ENCODE measurements around the gene DCUN1D3.

The DCUN1D3 gene

GRCh38 chr16:20916942-20917341 lies 16.8 kb upstream of the DCUN1D3 start:
- Histone ChIP-seq H3K27ac (ENCODE audit: low read length) (no peak overlapping the region), H3K36me3 (ENCODE audit: control insufficient read depth, low read depth, low read length) (no peaks in the 10 kb centered on the region), H3K4me3 (ENCODE audit: low read length) (no peak overlapping the region), H3K4me1 (ENCODE audit: control insufficient read depth, low read depth, low read length) (peaks cover 10% of the 10 kb centered on the region), H3K9ac (ENCODE audit: low read length) (no peak overlapping the region), H3K9me3 (ENCODE audit: control insufficient read depth, low read depth, low read length) (no peaks in the 10 kb centered on the region), H3K27me3 (ENCODE audit: control insufficient read depth, insufficient read depth, low read length) (no peaks in the 10 kb centered on the region)

GRCh38 chr16:20916289-20916688 lies 16.1 kb upstream of the DCUN1D3 start:
- no peak overlapping the region for H3K4me3 ChIP-seq (ENCODE audit: low read length)

GRCh38 chr16:20911361-20911760 lies 11.2 kb upstream of the DCUN1D3 start:
- Histone ChIP-seq H3K4me1 (ENCODE audit: control insufficient read depth, low read depth, low read length) (no peaks in the 10 kb centered on the region), H3K9ac (ENCODE audit: low read length) (no peak overlapping the region)

More at GRCh38 chr16:20916289-20916688, 16.1 kb upstream of the DCUN1D3 start:
- Histone ChIP-seq H3K9ac (ENCODE audit: low read length) (no peak overlapping the region), H3K9me3 (ENCODE audit: control insufficient read depth, low read depth, low read length) (no peaks in the 10 kb centered on the region), H3K36me3 (ENCODE audit: control insufficient read depth, low read depth, low read length) (no peaks in the 10 kb centered on the region), H3K27ac (ENCODE audit: low read length) (no peak overlapping the region), H3K27me3 (ENCODE audit: control insufficient read depth, insufficient read depth, low read length) (no peaks in the 10 kb centered on the region), H3K4me1 (ENCODE audit: control insufficient read depth, low read depth, low read length) (peaks cover 10% of the 10 kb centered on the region)

GRCh38 chr16:20910781-20911321 lies 10.7 kb upstream of the DCUN1D3 start:
- Histone ChIP-seq H3K4me1 (ENCODE audit: control insufficient read depth, low read depth, low read length) (no peaks in the 10 kb centered on the region), H3K27ac (ENCODE audit: low read length) (no peak overlapping the region), H3K36me3 (ENCODE audit: control insufficient read depth, low read depth, low read length) (no peaks in the 10 kb centered on the region), H3K4me3 (ENCODE audit: low read length) (no peak overlapping the region), H3K27me3 (ENCODE audit: control insufficient read depth, insufficient read depth, low read length) (no peaks in the 10 kb centered on the region), H3K9ac (ENCODE audit: low read length) (no peak overlapping the region), H3K9me3 (ENCODE audit: control insufficient read depth, low read depth, low read length) (no peaks in the 10 kb centered on the region)

More at GRCh38 chr16:20911361-20911760, 11.2 kb upstream of the DCUN1D3 start:
- no peaks in the 10 kb centered on the region for H3K27me3 ChIP-seq (ENCODE audit: control insufficient read depth, insufficient read depth, low read length)
- no peaks in the 10 kb centered on the region for H3K9me3 ChIP-seq (ENCODE audit: control insufficient read depth, low read depth, low read length)
- no peak overlapping the region for H3K27ac ChIP-seq (ENCODE audit: low read length)
- H3K36me3 ChIP-seq (ENCODE audit: control insufficient read depth, low read depth, low read length) = no peaks in the 10 kb centered on the region
- H3K4me3 ChIP-seq (ENCODE audit: low read length) = no peak overlapping the region

- H3K9me3 ChIP-seq (ENCODE audit: control insufficient read depth, low read depth, low read length) = no peaks in the 10 kb centered on the region
Measured at GRCh38 chr16:20906341-20907255, 6.4 kb upstream of the DCUN1D3 start.

GRCh38 chr16:20905576-20905975 lies 5.4 kb upstream of the DCUN1D3 start:
- Histone ChIP-seq H3K27me3 (ENCODE audit: control insufficient read depth, insufficient read depth, low read length) (no peaks in the 10 kb centered on the region), H3K9ac (ENCODE audit: low read length) (no peak overlapping the region), H3K4me1 (ENCODE audit: control insufficient read depth, low read depth, low read length) (peaks cover 7% of the 10 kb centered on the region), H3K27ac (ENCODE audit: low read length) (no peak overlapping the region), H3K4me3 (ENCODE audit: low read length) (no peak overlapping the region), H3K36me3 (ENCODE audit: control insufficient read depth, low read depth, low read length) (no peaks in the 10 kb centered on the region), H3K9me3 (ENCODE audit: control insufficient read depth, low read depth, low read length) (no peaks in the 10 kb centered on the region)

More at GRCh38 chr16:20906341-20907255, 6.4 kb upstream of the DCUN1D3 start:
- H3K9ac ChIP-seq (ENCODE audit: low read length) = no peak overlapping the region
- H3K4me3 ChIP-seq (ENCODE audit: low read length) = no peak overlapping the region
- no peak overlapping the region for H3K27ac ChIP-seq (ENCODE audit: low read length)
- no peaks in the 10 kb centered on the region for H3K27me3 ChIP-seq (ENCODE audit: control insufficient read depth, insufficient read depth, low read length)
- H3K4me1 ChIP-seq (ENCODE audit: control insufficient read depth, low read depth, low read length) = peaks cover 7% of the 10 kb centered on the region
- no peaks in the 10 kb centered on the region for H3K36me3 ChIP-seq (ENCODE audit: control insufficient read depth, low read depth, low read length)

- no peak overlapping the region for H3K27ac ChIP-seq (ENCODE audit: low read length)
- no peaks in the 10 kb centered on the region for H3K9me3 ChIP-seq (ENCODE audit: control insufficient read depth, low read depth, low read length)
- peaks cover 7% of the 10 kb centered on the region for H3K4me1 ChIP-seq (ENCODE audit: control insufficient read depth, low read depth, low read length)
- H3K27me3 ChIP-seq (ENCODE audit: control insufficient read depth, insufficient read depth, low read length) = no peaks in the 10 kb centered on the region
- no peak overlapping the region for H3K9ac ChIP-seq (ENCODE audit: low read length)
- H3K36me3 ChIP-seq (ENCODE audit: control insufficient read depth, low read depth, low read length) = no peaks in the 10 kb centered on the region
- H3K4me3 ChIP-seq (ENCODE audit: low read length) = no peak overlapping the region
Measured at GRCh38 chr16:20904507-20905081, 4.4 kb upstream of the DCUN1D3 start.

GRCh38 chr16:20903899-20904506 lies 3.8 kb upstream of the DCUN1D3 start:
- Histone ChIP-seq H3K4me3 (ENCODE audit: low read length) (no peak overlapping the region), H3K9me3 (ENCODE audit: control insufficient read depth, low read depth, low read length) (no peaks in the 10 kb centered on the region), H3K36me3 (ENCODE audit: control insufficient read depth, low read depth, low read length) (no peaks in the 10 kb centered on the region), H3K27ac (ENCODE audit: low read length) (no peak overlapping the region), H3K27me3 (ENCODE audit: control insufficient read depth, insufficient read depth, low read length) (no peaks in the 10 kb centered on the region), H3K9ac (ENCODE audit: low read length) (no peak overlapping the region), H3K4me1 (ENCODE audit: control insufficient read depth, low read depth, low read length) (peaks cover 7% of the 10 kb centered on the region)

- peaks cover 7% of the 10 kb centered on the region for H3K4me1 ChIP-seq (ENCODE audit: control insufficient read depth, low read depth, low read length)
Measured at GRCh38 chr16:20903116-20903898, 3.1 kb upstream of the DCUN1D3 start.

GRCh38 chr16:20902426-20902825 lies 2.3 kb upstream of the DCUN1D3 start:
- Histone ChIP-seq H3K4me1 (ENCODE audit: control insufficient read depth, low read depth, low read length) (peaks cover 7% of the 10 kb centered on the region), H3K27ac (ENCODE audit: low read length) (no peak overlapping the region), H3K4me3 (ENCODE audit: low read length) (peak overlapping the region; percentile 91), H3K27me3 (ENCODE audit: control insufficient read depth, insufficient read depth, low read length) (no peaks in the 10 kb centered on the region), H3K9me3 (ENCODE audit: control insufficient read depth, low read depth, low read length) (no peaks in the 10 kb centered on the region), H3K36me3 (ENCODE audit: control insufficient read depth, low read depth, low read length) (no peaks in the 10 kb centered on the region), H3K9ac (ENCODE audit: low read length) (peak overlapping the region; percentile 97)

More at GRCh38 chr16:20903116-20903898, 3.1 kb upstream of the DCUN1D3 start:
- Histone ChIP-seq H3K36me3 (ENCODE audit: control insufficient read depth, low read depth, low read length) (no peaks in the 10 kb centered on the region), H3K9ac (ENCODE audit: low read length) (no peak overlapping the region), H3K9me3 (ENCODE audit: control insufficient read depth, low read depth, low read length) (no peaks in the 10 kb centered on the region), H3K27me3 (ENCODE audit: control insufficient read depth, insufficient read depth, low read length) (no peaks in the 10 kb centered on the region), H3K27ac (ENCODE audit: low read length) (no peak overlapping the region), H3K4me3 (ENCODE audit: low read length) (no peak overlapping the region)
